Astrocyte of the hippocampus (primary cell): ENCODE data around the gene MT1B.
"Not testable (repeated sequence)": the region's sequence is repeated elsewhere in the genome, so short reads cannot be mapped to it uniquely, and the experiment has no call there.

ENCODE experiments used
- DNase-seq: peaks from one replicate; pipeline ENCODE4 v3.0.0; 2011; ENCODE audit warnings: low read depth, low spot score

The MT1B gene

DNA sequence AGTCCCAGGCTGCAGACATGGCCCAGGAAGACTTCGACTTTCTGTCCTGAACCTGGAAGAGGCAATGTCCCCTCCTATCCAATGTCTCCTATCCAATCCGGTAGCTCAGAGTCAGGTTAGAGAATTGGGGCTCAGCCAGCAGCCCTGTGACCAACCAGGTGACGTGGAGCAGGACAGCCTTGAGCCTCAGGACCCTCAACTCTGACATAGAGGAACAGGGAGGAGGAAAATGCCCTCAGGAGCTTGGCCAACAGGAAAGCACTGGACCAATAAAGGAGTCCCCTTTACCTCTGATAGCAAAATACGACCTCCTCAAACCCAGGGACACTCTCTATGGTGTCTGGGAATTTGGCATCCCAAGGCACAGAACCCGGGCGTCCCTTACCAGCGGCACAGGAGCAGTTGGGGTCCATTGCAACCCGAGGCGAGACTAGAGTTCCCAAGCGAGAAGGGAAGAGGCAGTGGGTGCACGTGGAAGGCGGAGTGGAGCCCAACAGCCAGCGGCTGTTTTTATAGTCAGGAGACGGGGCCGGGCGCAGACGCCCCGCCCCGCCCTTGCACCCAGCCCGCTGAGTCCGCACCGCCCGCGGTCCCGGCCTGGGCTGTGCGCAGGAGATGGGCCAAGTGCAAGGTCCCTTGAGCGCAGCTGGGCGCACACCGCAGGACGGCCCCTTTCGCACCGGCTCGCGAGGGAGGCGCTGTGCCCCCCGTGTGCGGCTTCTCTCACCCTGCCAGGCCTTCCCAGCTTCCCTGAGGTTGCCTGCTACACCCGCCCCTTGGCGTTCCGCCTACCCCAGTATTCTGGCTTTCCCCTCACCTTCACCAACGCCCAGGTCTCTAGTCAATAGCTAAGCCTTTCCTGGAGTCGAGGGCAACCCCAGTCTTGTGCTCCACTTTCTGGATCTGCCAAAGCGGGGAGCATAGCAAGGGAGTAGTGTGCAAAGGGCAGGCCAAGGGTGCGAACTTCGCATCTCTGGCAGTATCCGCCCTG, 16.2 kb downstream of the MT1B start, which contains the start of gene MT1G:
Gene MT1G (minus strand): TSS at position 485 of the 991 bp plus-strand sequence. CDS start 72 bp downstream, at position 413.
- peak; percentile 37 for DNase-seq

DNA sequence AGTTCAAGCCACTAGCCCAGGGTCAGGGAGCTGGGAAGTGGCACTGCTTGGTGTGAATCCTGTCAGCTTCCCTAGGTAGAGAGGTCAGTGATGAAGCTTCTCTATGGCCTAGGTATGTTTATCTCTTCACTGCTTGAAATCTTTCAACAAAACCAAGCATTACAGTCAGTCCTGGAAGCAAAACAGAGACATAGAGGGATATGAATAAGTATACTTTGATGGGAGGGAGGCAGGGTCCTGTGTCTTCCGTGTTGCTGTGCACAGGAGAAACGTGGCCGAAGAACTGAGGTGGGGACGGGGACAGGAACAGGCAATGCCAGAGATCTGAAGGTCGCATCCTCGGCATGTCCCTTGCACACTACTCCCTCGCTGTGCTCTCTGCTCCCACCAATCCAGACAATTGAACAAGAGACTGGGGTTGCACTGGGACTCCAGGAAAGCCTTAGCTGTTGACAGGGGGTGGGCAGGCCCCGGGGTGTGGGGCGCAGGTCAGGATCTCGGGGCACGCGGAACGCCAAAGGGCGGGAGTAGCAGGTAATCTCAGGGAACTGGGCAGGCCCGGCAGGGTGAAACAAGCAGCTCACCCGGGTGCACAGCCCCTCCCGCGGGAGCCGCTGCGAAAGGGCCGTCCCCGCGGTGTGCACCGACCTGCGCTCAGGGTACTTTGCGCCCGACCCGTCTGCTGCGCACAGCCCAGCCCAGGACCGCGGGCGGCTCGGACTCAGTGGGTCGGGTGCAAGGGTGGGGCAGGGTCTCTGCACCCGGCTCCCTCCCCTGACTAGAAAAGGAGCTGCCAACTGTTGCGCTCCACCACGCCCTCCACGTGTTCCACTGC, 17.5 kb downstream of the MT1B start, which contains the start of gene MT1H:
Gene MT1H (plus strand): TSS at position 810 of the 835 bp plus-strand sequence. CDS start 71 bp downstream, outside the sequence.
- no peak for DNase-seq

DNA sequence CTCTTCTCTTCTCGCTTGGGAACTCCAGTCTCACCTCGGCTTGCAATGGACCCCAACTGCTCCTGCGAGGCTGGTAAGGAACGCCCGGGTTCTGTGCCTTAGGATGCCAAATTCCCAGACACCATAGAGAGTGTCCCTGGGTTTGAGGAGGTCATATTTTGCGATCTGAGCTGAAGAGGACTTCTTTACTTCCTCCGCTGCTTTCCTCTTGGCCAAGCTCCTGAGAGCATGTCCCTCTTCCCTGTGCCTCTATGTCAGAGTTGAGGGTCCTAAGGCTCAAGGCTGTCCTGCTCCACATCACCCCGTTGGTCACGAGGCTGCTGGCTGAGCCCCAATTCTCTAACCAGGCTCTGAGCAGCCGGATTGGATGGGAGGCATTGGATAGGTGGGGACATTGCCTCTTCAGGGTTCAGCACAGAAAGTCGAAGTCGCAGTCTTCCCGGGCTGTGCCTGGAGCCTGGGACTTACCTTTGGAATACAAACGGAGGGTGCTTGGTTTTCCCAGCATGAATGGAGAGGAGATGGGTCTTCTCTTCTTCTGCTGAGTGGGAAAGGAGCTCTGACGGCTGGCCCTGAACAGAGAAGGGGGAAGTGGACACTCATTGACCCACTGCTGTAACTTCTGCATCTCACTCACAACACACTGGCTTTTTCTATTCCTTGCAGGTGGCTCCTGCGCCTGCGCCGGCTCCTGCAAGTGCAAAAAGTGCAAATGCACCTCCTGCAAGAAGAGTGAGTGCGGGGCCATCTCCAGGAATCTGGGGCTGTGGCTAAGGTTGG, 18.3 kb downstream of the MT1B start:
- DNase-seq, result no peak

DNA sequence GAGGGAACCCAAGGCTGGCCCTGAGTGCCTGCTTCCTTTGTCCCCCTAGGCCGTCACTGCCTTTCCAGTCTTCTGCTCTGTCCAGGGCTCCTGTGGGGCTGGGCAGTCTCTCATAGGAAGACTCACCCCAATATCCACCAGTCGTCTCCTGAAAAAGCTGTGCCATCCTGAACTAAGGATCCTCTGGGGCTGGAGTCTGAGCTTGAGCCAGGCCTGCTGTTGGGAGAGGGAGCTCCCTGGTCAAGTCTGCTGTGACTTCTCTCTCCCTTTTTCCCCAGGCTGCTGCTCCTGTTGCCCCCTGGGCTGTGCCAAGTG, 18.9 kb downstream of the MT1B start:
- DNase-seq, result no peak

DNA sequence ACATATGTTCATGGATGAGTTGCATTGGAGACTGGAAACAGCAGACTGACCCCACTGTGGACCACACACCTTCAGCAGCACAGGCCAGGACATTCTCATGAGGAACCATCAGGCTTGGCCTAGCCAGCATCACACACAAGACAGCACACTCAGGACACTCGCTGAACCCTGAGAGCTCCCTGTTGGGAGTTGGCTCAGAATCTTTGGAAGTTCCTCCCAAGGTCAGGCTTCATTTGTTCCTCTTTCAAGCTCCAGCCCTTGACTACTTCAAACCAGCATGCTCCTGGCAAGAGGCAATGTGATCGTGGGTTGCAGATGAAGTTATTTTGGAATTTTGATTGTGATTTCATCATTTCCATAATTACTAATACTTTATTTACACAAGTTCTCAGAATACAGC, 20.0 kb downstream of the MT1B start:
- DNase-seq, result not testable (repeated sequence)

DNA sequence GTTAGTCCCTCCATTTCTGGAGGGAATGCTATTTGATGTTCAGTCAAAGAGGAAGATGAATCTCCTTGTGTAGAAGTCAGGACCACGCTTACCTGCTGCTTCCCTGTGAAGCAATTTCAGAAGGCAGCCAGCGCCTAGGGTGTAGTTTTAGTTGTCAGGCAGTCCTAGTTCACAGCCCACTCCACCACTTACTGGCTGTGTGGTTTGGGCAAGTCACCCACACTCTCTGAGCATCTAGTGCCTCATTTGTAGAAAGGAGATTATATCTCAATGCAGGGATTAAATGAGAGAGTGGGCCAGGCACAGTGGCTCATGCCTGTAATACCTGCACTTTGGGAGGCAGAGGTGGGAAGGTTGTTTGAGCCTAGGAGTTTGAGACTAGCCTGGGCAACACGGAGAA, 20.5 kb downstream of the MT1B start:
- DNase-seq, result not testable (repeated sequence)

DNA sequence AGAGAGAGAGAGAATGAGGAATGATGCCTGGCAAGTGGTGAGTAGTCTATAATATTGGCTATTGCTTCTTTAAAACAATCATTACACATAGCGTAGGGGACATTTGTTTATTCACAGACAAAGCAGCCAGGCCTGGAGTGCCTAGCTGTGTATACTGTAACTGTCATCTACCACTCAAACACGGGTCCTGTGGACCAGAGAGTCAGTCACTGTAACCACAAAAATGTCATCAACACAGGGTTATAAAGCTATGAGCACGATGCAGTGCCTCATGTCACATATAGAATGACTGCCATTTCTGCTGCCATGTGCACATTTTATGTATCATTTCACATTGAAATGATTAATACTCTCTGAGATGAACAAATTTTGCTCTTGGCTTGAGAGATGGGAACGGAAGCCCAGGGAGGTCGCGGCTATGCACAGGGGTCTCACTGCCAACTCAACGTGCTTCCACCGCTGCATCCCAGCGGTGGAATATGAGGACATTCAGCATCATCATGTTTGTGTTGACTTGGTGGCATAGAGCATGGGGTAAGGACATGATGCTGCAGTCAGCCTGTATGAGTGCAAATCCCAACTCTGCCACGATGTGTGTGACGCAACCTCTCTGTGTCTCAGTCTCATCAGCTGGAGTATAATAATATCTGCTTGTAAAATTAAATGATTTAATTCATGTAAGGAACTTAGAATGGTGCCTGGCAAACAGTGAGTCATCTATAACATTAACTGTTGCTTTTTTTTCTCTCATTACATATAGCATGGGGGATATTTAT, 21.3 kb downstream of the MT1B start:
- DNase-seq, result no peak

DNA sequence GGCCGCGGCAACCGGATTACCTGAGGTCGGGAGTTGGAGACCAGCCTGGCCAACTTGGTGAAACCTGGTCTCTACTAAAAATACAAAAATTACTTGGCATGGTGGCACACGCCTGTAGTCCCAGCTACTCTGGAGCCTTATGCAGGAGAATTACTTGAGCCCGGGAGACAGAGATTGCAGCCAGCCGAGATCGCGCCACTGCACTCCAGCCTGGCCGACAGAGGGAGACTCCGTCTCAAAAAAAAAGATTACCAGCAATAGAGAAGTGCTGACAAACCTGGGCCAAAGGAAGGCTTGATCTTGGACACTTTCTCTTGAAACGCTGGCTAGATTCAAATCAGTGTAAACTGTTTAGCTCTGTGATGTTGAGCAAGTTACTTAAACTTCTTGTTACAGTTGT, 22.2 kb downstream of the MT1B start:
- peak; percentile 41 for DNase-seq

DNA sequence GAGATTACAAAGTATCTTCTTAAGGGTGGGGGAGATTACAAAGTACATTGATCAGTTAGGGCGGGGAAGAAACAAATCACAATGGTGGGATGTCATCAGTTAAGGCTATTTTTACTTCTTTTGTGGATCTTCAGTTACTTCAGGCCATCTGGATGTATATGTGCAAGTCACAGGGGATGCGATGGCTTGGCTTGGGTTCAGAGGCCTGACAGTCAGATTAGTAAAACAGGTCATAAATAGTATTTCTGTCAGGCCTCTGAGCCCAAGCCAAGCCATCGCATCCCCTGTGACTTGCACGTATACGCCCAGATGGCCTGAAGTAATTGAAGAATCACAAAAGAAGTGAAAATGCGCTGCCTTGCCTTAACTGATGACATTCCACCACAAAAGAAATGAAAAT, 22.9 kb downstream of the MT1B start:
- DNase-seq, result not testable (repeated sequence)

DNA sequence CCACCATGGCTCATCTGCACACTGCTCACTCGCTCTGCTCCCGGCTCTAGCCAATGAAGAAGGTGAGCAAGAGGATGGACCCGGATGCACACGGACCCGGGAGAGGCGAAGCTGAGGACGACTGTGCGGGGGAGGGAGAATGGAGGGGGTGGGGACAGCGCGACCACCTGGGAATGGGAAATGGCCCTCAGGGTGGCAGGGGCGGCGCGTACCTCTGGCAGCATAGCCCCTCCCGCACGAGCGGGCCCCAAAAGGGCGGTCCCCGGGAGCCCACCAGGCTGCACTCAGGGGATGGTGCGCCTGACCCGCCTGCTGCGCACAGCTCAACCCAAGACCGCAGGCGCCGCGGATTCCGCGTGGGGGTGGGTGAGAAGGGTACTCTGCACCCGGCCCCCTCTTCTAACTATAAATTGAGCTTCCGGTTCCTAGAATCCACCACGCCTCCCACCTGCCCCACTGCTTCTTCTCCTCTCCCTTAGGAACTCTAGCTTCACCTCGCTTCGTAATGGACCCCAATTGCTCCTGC, 24.1 kb downstream of the MT1B start:
- no peak for DNase-seq

DNA sequence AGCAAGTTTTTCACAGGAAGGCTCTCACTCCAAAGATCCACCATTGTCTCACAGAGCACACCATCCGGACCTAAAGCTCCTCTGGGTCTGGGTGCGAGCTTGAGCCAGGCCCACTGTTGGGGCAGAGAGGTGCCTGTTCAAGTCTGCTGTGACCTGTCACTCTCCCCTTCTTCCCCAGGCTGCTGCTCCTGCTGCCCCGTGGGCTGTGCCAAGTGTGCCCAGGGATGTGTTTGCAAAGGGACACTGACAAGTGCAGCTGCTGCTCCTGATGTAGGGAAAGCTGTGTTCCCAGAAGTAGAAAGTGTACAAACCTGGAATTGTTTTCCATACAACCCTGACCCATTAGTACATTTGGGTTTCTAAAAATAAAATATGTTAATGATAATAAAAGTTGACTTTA, 25.8 kb downstream of the MT1B start:
- no peak for DNase-seq

DNA sequence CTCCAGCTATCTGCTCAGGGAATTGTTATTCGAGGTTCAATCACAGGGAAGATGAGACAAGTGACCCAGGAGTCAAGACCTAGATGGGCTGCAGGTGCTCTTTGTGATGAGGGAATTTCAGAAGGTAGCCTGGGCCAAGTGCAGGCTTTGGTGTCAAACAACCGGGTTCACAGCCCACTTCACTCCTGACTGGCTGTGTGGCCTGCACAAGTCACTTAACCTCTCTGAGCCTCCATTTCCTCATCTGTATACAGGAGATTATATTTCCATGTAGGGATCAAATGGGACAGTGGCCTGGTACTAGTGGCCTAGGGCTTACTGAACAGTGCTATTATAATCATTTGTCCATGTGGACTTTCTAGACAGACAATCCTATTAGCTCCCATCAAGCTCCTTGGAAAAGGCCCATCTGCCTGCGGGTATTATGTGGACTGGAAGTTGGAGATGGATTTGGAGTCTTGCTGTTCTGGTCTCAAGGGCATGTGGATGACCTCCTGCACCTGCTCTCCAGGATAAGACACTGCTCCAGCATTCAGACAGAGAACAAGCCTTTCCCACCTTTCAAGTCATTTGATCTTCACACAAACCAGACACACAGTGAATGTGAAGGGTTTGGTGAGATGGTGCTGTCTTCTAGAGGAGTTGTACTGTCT, 27.5 kb downstream of the MT1B start:
- no peak for DNase-seq

DNA sequence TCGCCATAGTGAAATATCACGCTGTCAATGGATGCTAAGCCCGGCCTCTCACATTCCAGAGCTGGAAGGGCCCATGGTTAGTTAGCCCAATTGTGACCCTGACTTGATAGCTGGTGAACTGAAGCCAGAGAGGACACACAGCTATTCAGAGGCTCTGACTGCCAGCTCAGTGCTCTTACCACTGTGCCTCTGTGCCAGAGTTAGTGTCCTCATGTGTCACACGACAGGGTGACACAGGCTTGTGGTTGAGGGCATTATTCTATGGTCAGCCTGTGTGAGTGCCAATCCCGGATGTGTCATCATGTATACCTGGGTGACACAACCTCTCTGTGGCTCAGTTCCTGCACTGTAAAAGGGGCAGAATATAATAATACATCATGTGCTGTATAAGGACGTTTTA, 28.1 kb downstream of the MT1B start:
- DNase-seq, result no peak

DNA sequence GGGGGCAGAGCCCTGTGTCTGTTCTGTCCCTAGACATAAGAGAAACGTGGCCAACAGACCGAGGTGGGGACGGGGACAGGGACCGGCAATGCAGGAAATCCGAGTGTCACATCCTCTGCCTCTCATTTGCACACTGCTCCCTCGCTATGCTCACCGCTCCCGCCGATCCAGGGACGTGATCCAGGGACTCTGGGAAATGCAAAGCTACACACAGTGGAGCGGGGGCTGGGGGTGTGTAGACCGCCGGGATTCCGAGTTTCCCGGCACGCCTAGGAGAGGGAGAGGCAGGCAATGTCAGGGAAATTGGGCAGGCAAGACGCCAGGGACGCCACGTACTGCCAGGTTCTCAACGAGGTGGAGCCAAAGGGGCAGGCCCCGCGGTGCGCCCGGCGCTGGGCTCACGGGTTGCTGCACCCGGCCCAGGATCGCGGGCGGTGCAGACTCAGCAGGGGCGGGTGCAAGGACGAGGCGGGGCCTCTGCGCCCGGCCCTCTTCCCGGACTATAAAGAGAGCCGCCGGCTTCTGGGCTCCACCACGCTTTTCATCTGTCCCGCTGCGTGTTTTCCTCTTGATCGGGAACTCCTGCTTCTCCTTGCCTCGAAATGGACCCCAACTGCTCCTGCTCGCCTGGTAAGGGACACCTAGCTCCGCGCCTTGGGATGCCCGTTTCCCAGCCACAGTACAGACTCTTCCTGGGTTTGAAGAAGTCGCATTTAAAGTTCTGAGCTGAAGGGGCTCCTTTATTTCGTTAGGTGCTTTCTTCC, 30.4 kb downstream of the MT1B start, which contains the start of gene MT1X:
Gene MT1X (plus strand): TSS at position 532 of the 764 bp plus-strand sequence. CDS start 71 bp downstream, at position 603.
- peak; percentile 94 for DNase-seq

DNA sequence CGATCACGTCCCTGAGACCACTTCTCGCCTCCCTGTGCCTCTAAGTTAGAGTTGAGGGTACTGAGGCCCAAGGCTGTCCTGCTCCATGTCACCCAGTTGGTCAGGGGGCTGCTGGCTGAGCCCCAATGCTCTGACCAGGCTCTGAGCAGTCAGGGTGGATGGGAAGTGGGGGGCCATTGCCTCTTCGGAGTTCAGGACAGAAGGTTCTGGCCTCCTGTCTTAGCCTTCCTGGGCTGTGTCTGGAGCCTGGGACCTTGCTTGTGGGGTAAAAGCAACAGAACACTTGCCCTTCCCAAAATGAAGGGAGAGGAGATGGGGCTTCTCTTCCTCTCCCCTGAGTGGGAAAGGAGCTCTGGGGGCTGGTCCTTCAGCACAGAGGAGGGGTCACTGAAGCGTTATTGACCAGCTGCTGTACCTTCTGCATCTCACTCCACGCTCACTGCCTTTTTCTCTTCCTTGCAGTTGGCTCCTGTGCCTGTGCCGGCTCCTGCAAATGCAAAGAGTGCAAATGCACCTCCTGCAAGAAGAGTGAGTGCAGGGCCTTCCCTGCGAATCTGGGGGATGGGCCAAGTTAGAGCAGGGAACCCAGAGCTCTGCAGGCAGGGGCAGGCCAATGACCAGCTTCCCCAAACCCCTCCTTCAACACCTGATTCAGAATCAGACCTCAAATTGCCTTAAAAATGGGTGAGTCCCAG, 31.2 kb downstream of the MT1B start:
- DNase-seq, result no peak

DNA sequence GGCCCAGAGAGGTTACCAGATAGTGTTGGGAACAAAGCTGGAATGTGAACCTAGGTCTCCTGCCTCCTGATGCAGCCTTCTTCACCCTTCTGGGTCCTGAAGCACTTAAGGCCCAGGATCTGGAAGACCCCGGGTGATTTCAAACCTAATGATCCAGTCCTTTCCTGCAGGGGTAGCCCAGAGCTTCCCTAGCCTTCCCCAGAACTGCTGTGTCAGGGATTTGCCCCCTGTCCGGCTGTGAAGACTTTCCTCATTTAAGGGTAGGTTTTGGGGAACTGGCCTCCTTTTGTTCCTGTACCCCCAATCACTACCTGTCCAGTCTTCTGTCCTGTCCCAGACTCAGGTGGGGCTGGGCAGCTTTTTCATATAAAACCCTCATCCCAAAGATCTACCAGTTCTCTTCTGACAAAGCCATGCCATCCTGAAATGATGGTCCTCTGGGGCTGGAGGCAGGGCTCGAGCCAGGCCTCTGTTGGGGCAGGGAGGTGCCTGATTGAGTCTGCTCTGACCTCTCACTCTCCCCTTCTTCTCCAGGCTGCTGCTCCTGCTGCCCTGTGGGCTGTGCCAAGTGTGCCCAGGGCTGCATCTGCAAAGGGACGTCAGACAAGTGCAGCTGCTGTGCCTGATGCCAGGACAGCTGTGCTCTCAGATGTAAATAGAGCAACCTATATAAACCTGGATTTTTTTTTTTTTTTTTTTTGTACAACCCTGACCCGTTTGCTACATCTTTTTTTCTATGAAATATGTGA, 31.9 kb downstream of the MT1B start:
- DNase-seq, result no peak

DNA sequence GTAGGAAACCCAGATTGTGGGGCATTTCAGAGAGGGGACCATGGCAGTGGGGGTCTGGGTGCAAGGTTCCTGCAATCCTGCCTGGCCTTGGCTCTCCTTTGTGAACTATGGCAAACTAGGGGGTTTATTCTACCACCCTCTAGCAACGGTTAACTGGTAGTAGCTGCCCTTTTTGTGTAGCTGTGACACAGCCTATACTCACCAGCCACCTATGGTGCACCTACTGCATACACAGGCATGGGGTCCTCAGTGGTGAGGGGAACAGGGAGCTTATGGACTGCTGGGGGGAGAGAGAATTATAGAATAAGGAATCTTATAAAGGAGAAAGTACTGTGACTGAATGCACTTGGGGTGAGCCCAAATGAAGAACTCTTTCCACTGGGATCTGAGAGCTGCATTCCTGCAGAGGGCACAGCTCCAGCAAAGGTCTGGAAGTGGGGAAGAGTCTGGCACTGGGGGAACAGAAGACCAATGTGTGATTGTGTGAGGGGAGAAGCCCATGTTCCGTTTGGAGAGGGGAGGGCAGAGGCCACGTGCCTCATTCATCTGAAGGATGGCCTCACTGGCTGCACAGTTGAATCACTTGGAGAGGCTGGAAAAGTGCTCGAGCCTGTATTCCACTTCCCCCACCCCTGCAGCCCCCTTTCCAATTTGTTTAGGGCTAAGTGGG, 32.7 kb downstream of the MT1B start:
- no peak for DNase-seq
